H9 (cell line): ENCODE measurements around the gene MAML3. TPM values are rescaled to one million over a fixed set of nuclear protein-coding genes. Genes with fewer than 3 reads are reported as not detected.

Source experiments
- DNase-seq: peaks from one replicate; pipeline ENCODE4 v3.0.0-alpha.2; 2017
- H2AFZ ChIP-seq: one replicate; pipeline ENCODE4 v1.6.1; 2013; ENCODE audit warnings: mild to moderate bottlenecking, low read length, control low read depth, moderate library complexity
- H2AK5ac ChIP-seq: 2 replicates; pipeline ENCODE4 v1.6.1; 2013; ENCODE audit warnings: low read length, control low read depth, mixed read lengths; ENCODE audit not compliant: insufficient read length
- H2BK120ac ChIP-seq: one replicate; pipeline ENCODE4 v1.6.1; 2013; ENCODE audit warnings: low read depth, mild to moderate bottlenecking, low read length, control low read depth, inconsistent platforms; ENCODE audit not compliant: poor library complexity, severe bottlenecking
- H2BK12ac ChIP-seq: 2 replicates; pipeline ENCODE4 v1.6.1; 2013; ENCODE audit warnings: low read length, control low read depth, mixed read lengths, low read depth; ENCODE audit not compliant: insufficient read length
- H2BK15ac ChIP-seq: 2 replicates; pipeline ENCODE4 v1.6.1; 2013; ENCODE audit warnings: low read depth, low read length, control low read depth
- H2BK20ac ChIP-seq: one replicate; pipeline ENCODE4 v1.6.1; 2013; ENCODE audit warnings: low read depth, mild to moderate bottlenecking, low read length, control low read depth, inconsistent platforms; ENCODE audit not compliant: poor library complexity, severe bottlenecking
- H2BK5ac ChIP-seq: 2 replicates; pipeline ENCODE4 v1.6.1; 2013; ENCODE audit warnings: low read length, control low read depth, mixed read lengths; ENCODE audit not compliant: insufficient read length
- H3K14ac ChIP-seq: 2 replicates; pipeline ENCODE4 v1.6.1; 2013; ENCODE audit warnings: low read length, control low read depth; ENCODE audit not compliant: insufficient read depth
- H3K18ac ChIP-seq: 2 replicates; pipeline ENCODE4 v1.6.1; 2013; ENCODE audit warnings: low read depth, mild to moderate bottlenecking, mixed read lengths, low read length, control low read depth; ENCODE audit not compliant: insufficient read length
- H3K23ac ChIP-seq: 2 replicates; pipeline ENCODE4 v1.6.1; 2013; ENCODE audit warnings: low read length, control low read depth, mixed read lengths, low read depth; ENCODE audit not compliant: insufficient read length
- H3K23me2 ChIP-seq: 2 replicates; pipeline ENCODE4 v1.6.1; 2013; ENCODE audit warnings: low read depth, mild to moderate bottlenecking, mixed read lengths, low read length, control low read depth; ENCODE audit not compliant: insufficient read length, poor library complexity, severe bottlenecking
- H3K27ac ChIP-seq: 2 replicates; pipeline ENCODE4 v1.5.1; 2013; ENCODE audit warnings: low read length, control low read depth, mixed read lengths, low read depth; ENCODE audit not compliant: insufficient read length
- H3K27me3 ChIP-seq: 2 replicates; pipeline ENCODE4 v1.6.1; 2013; ENCODE audit warnings: low read length, control low read depth, inconsistent platforms; ENCODE audit not compliant: insufficient read depth
- H3K4ac ChIP-seq: 2 replicates; pipeline ENCODE4 v1.6.1; 2013; ENCODE audit warnings: low read depth, mild to moderate bottlenecking, control low read depth, inconsistent platforms, low read length, moderate library complexity
- H3K4me1 ChIP-seq: 2 replicates; pipeline ENCODE4 v1.6.1; 2013; ENCODE audit warnings: low read length, control low read depth, inconsistent platforms; ENCODE audit not compliant: insufficient read depth
- H3K4me2 ChIP-seq: 2 replicates; pipeline ENCODE4 v1.6.1; 2013; ENCODE audit warnings: low read length, control low read depth, mixed read lengths; ENCODE audit not compliant: insufficient read length, insufficient read depth
- H3K56ac ChIP-seq: 2 replicates; pipeline ENCODE4 v1.6.1; 2013; ENCODE audit warnings: low read depth, mild to moderate bottlenecking, mixed read lengths, low read length, control low read depth; ENCODE audit not compliant: insufficient read length
- H3K79me1 ChIP-seq: 2 replicates; pipeline ENCODE4 v1.6.1; 2013; ENCODE audit warnings: low read depth, mild to moderate bottlenecking, moderate library complexity, low read length, control low read depth, inconsistent platforms; ENCODE audit not compliant: insufficient read depth, poor library complexity, severe bottlenecking
- H3K79me2 ChIP-seq: 2 replicates; pipeline ENCODE4 v1.6.1; 2013; ENCODE audit warnings: low read length, control low read depth, inconsistent platforms; ENCODE audit not compliant: insufficient read depth
- H3K9ac ChIP-seq: 2 replicates; pipeline ENCODE4 v1.6.1; 2013; ENCODE audit warnings: low read length, control low read depth, mixed read lengths; ENCODE audit not compliant: insufficient read length; ENCODE audit errors: extremely low read depth
- H3K9me3 ChIP-seq: one replicate; pipeline ENCODE4 v1.6.1; 2013; ENCODE audit warnings: low read depth, low read length, inconsistent platforms; ENCODE audit not compliant: control insufficient read depth
- H3T11ph ChIP-seq: one replicate; pipeline ENCODE4 v1.6.1; 2013; ENCODE audit warnings: mild to moderate bottlenecking, low read length, control low read depth, inconsistent platforms
- H4K20me1 ChIP-seq: one replicate; pipeline ENCODE4 v1.6.1; 2013; ENCODE audit not compliant: control insufficient read depth, insufficient read length, insufficient read depth
- H4K5ac ChIP-seq: 2 replicates; pipeline ENCODE4 v1.6.1; 2013; ENCODE audit warnings: low read depth, mild to moderate bottlenecking, mixed read lengths, low read length, control low read depth; ENCODE audit not compliant: insufficient read length
- H4K8ac ChIP-seq: replicated peaks from 2 replicates; pipeline ENCODE4 v1.6.1; 2013; ENCODE audit warnings: low read length, control low read depth, mixed read lengths, low read depth; ENCODE audit not compliant: insufficient read length
- H4K91ac ChIP-seq: 2 replicates; pipeline ENCODE4 v1.6.1; 2013; ENCODE audit warnings: low read depth, mild to moderate bottlenecking, moderate library complexity, mixed read lengths, low read length, control low read depth; ENCODE audit not compliant: insufficient read length
- H3K27ac Mint-ChIP-seq, 3 experiments: 2 replicates in 2 of 3; 3 replicates in 1 of 3; pipeline ENCODE4 v1.8.0; 2020 to 2021; ENCODE audit warnings: mixed read lengths in 3 of 3, mild to moderate bottlenecking in 1 of 3, moderate library complexity in 1 of 3
- H3K27me3 Mint-ChIP-seq: 2 replicates; pipeline ENCODE4 v1.8.0; 2021; ENCODE audit warnings: low read depth, mild to moderate bottlenecking, moderate library complexity, mixed read lengths
- H3K36me3 Mint-ChIP-seq, 3 experiments: 2 replicates in 2 of 3; 3 replicates in 1 of 3; pipeline ENCODE4 v1.8.0; 2020 to 2021; ENCODE audit warnings: low read depth in 3 of 3, mixed read lengths in 3 of 3; ENCODE audit not compliant: insufficient read depth in 1 of 3
- H3K4me1 Mint-ChIP-seq, 2 experiments: 2 replicates each; pipeline ENCODE4 v1.8.0; 2020; ENCODE audit warnings: mixed read lengths in 2 of 2
- H3K4me3 Mint-ChIP-seq, 2 experiments: 2 replicates in 1 of 2; 3 replicates in 1 of 2; pipeline ENCODE4 v1.8.0; 2020 to 2021; ENCODE audit warnings: mild to moderate bottlenecking in 2 of 2, mixed read lengths in 2 of 2, moderate library complexity in 1 of 2
- H3K9me3 Mint-ChIP-seq, 2 experiments: 2 replicates in 1 of 2; 3 replicates in 1 of 2; pipeline ENCODE4 v1.8.0; 2020; ENCODE audit warnings: mild to moderate bottlenecking in 2 of 2, mixed read lengths in 2 of 2, moderate library complexity in 1 of 2
- WGBS: extraction: QIAGEN DNeasy Blood & Tissue Kit; methylation state at CpG from one replicate; pipeline ENCODE4 v1.1.7; 2013; ENCODE audit warnings: missing lambda C conversion rate, low lambda C conversion rate, mixed read lengths; ENCODE audit not compliant: insufficient read length; ENCODE audit errors: extremely low coverage; 5-methylcytosine and 5-hydroxymethylcytosine counted together
- total RNA-seq: library from RNA; stranded (reverse); gene quantifications from 2 replicates; pipeline ENCODE4 v1.2.1, GENCODE V29; 2021
- TF ChIP-seq, protein P1 (sequence below): fragments of 200-600 bp; sonication (generic); conservative IDR thresholded peaks from 3 replicates; pipeline ENCODE4 v1.8.0; 2021; ENCODE audit warnings: antibody characterized with exemption, mild to moderate bottlenecking

The MAML3 gene
- total RNA-seq, 1 experiment from 2014 or later = 3.9 TPM

- Histone ChIP-seq H3K79me1 (no peaks in the 10 kb centered on the region), H3K4me1 (no peaks in the 10 kb centered on the region), H4K91ac (no peak overlapping the region), H2BK120ac (no peak overlapping the region), H3K4ac (no peak overlapping the region), H3K9ac (no peak overlapping the region), H3K23ac (no peak overlapping the region), H3K14ac (no peak overlapping the region), H3K9me3 (no peaks in the 10 kb centered on the region), H3K27ac (no peak overlapping the region), H3K27me3 (no peaks in the 10 kb centered on the region), H4K20me1 (no peaks in the 10 kb centered on the region), H3K79me2 (no peaks in the 10 kb centered on the region), H3K23me2 (no peaks in the 10 kb centered on the region), H4K8ac (no peak overlapping the region), H2BK5ac (no peak overlapping the region), H2AK5ac (no peak overlapping the region), H4K5ac (no peak overlapping the region), H2BK20ac (no peak overlapping the region), H3K4me2 (no peak overlapping the region), H3K56ac (no peak overlapping the region), H2BK12ac (no peak overlapping the region), H3T11ph (no peak overlapping the region), H2AFZ (no peak overlapping the region), H3K18ac (no peak overlapping the region), H2BK15ac (no peak overlapping the region)
- no peaks in the 10 kb centered on the region for H3K36me3 Mint-ChIP-seq
- no peak overlapping the region for H3K27ac Mint-ChIP-seq
- DNase-seq = no peak
- TF ChIP-seq, protein P1, sequence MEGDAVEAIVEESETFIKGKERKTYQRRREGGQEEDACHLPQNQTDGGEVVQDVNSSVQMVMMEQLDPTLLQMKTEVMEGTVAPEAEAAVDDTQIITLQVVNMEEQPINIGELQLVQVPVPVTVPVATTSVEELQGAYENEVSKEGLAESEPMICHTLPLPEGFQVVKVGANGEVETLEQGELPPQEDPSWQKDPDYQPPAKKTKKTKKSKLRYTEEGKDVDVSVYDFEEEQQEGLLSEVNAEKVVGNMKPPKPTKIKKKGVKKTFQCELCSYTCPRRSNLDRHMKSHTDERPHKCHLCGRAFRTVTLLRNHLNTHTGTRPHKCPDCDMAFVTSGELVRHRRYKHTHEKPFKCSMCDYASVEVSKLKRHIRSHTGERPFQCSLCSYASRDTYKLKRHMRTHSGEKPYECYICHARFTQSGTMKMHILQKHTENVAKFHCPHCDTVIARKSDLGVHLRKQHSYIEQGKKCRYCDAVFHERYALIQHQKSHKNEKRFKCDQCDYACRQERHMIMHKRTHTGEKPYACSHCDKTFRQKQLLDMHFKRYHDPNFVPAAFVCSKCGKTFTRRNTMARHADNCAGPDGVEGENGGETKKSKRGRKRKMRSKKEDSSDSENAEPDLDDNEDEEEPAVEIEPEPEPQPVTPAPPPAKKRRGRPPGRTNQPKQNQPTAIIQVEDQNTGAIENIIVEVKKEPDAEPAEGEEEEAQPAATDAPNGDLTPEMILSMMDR = no peak
- WGBS = no CpG with 5 or more reads among the region's 4 CpGs
- no peak overlapping the region for H3K4me3 Mint-ChIP-seq
- no peaks in the 10 kb centered on the region for H3K9me3 Mint-ChIP-seq
- no peaks in the 10 kb centered on the region for H3K27me3 Mint-ChIP-seq
- peaks cover 2 to 7% of the 10 kb centered on the region in 2 experiments for H3K4me1 Mint-ChIP-seq
Observed at GRCh38 chr4:139790291-139790690, 363.7 kb downstream of the MAML3 start.
